GM18873 (cell line): ENCODE measurements around the gene THSD7B.
A peak's percentile ranks its signal among the peaks of the same experiment; 100 is the strongest.
"Not testable (repeated sequence)": the region's sequence is repeated elsewhere in the genome, so short reads cannot be mapped to it uniquely, and the experiment has no call there.

Experiments
- ATAC-seq: cut with Tn5 transposase; IDR thresholded peaks from one replicate; pipeline ENCODE4 v1.9.1; 2021; ENCODE audit warnings: mild to moderate bottlenecking, moderate library complexity, moderate number of reproducible peaks; ENCODE audit not compliant: unreplicated experiment, low FRiP score

THSD7B gene

GRCh38 chr2:136929531-136929930 is 164.2 kb downstream of the THSD7B start:
- ATAC-seq = no peak

GRCh38 chr2:136932700-136933099 is 167.4 kb downstream of the THSD7B start:
- peak; percentile 50 for ATAC-seq

GRCh38 chr2:136935119-136935518 is 169.8 kb downstream of the THSD7B start:
- no peak for ATAC-seq

- ATAC-seq = no peak
These were observed 190.7 kb downstream of the THSD7B start for GRCh38 chr2:136956050-136956449.

- ATAC-seq = no peak
These were observed 191.7 kb downstream of the THSD7B start for GRCh38 chr2:136957044-136957443.

- ATAC-seq = no peak
These were observed 196.9 kb downstream of the THSD7B start for GRCh38 chr2:136962105-136962725.

GRCh38 chr2:136966485-136966884 is 201.1 kb downstream of the THSD7B start:
- no peak for ATAC-seq

- ATAC-seq = no peak
These were observed 215.0 kb downstream of the THSD7B start for GRCh38 chr2:136980303-136980702.

- not testable (repeated sequence) for ATAC-seq
These were observed 216.3 kb downstream of the THSD7B start for GRCh38 chr2:136981689-136982088.

- ATAC-seq = no peak
These were observed 219.7 kb downstream of the THSD7B start for GRCh38 chr2:136985044-136985443.

GRCh38 chr2:136986605-136987221 is 221.4 kb downstream of the THSD7B start:
- no peak for ATAC-seq

- no peak for ATAC-seq
These were observed 225.0 kb downstream of the THSD7B start for GRCh38 chr2:136990316-136990715.

- ATAC-seq = no peak
These were observed 229.4 kb downstream of the THSD7B start for GRCh38 chr2:136994793-136995192.

GRCh38 chr2:136997557-136997956 is 232.2 kb downstream of the THSD7B start:
- ATAC-seq = no peak

GRCh38 chr2:137000811-137001210 is 235.5 kb downstream of the THSD7B start:
- no peak for ATAC-seq

GRCh38 chr2:137002896-137003295 is 237.6 kb downstream of the THSD7B start:
- no peak for ATAC-seq

- no peak for ATAC-seq
These were observed 239.9 kb downstream of the THSD7B start for GRCh38 chr2:137005210-137005609.

GRCh38 chr2:137007938-137008337 is 242.6 kb downstream of the THSD7B start:
- no peak for ATAC-seq

- ATAC-seq = no peak
These were observed 244.6 kb downstream of the THSD7B start for GRCh38 chr2:137009953-137010352.

- ATAC-seq = no peak
These were observed 255.3 kb downstream of the THSD7B start for GRCh38 chr2:137020452-137021196.

GRCh38 chr2:137021763-137022162 is 256.4 kb downstream of the THSD7B start:
- ATAC-seq = no peak

- no peak for ATAC-seq
These were observed 257.9 kb downstream of the THSD7B start for GRCh38 chr2:137023205-137023604.
